Measurements from ENCODE around the gene TRIM13. TPM values are rescaled to one million over a fixed set of nuclear protein-coding genes. Genes with fewer than 3 reads are reported as not detected.
A peak's percentile ranks its signal among the peaks of the same experiment; 100 is the strongest.

The TRIM13 gene
- total RNA-seq, 1 donor from 2014 or later = 13.4 TPM

DNA sequence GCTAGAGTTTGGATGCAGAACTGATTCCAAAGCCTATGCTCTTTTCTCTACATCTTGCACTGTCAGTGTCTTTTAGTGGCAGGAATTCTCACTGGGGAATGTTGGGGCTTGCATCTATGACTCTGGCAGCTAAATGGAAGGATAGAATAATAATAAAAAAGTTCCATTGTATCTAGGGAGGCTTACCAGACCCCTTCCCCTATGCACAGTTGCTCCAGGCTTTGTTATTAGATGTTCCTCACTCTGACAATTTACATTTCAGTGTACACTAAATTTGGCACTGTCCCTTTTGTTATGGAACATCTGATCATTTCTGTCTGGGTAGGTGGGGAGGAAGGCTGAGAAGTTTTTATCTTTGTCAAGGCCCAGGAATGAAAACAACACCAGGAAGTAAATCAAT lies 3.7 kb upstream of the TRIM13 start:
- no peaks in the 10 kb centered on the region for H3K36me3 ChIP-seq
- TF ChIP-seq, protein P1, sequence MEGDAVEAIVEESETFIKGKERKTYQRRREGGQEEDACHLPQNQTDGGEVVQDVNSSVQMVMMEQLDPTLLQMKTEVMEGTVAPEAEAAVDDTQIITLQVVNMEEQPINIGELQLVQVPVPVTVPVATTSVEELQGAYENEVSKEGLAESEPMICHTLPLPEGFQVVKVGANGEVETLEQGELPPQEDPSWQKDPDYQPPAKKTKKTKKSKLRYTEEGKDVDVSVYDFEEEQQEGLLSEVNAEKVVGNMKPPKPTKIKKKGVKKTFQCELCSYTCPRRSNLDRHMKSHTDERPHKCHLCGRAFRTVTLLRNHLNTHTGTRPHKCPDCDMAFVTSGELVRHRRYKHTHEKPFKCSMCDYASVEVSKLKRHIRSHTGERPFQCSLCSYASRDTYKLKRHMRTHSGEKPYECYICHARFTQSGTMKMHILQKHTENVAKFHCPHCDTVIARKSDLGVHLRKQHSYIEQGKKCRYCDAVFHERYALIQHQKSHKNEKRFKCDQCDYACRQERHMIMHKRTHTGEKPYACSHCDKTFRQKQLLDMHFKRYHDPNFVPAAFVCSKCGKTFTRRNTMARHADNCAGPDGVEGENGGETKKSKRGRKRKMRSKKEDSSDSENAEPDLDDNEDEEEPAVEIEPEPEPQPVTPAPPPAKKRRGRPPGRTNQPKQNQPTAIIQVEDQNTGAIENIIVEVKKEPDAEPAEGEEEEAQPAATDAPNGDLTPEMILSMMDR (IDR thresholded peaks at IDR 0.05) = no peak
- H3K27ac ChIP-seq = no peak overlapping the region
- H3K4me3 ChIP-seq = no peak overlapping the region
- peaks cover 3 to 8% of the 10 kb centered on the region in 2 donors for H3K4me1 ChIP-seq
- intact Hi-C loops (cut with DNase I) = no loop called here
- no peaks in the 10 kb centered on the region for H3K9me3 ChIP-seq
- H3K27me3 ChIP-seq = no peaks in the 10 kb centered on the region
- no peak for DNase-seq (ENCODE audit: low spot score in 2 of 2)

DNA sequence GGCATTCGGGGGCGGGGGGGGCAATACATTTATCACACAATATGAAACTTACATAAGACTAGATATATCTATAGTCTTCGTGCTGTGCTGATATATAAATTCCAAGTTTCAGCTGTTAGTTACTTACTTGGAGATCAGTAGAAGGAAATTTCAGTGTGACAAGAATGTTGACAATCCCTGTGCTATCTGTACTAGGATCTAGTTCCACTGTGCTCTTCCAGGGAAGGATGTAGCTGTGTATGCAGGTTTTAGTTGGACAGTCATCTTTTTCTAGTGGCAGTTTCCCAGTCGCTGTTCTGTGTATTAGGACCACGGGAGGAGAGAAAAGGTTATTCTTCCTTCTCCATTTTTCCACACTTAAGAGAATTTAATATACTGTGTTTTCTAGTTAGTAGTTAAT lies 3.2 kb upstream of the TRIM13 start:
- Histone ChIP-seq H3K4me3 (no peak overlapping the region), H3K27ac (no peak overlapping the region), H3K36me3 (peaks cover 0 to 3% of the 10 kb centered on the region in 2 donors), H3K27me3 (no peaks in the 10 kb centered on the region), H3K4me1 (peaks cover 8 to 11% of the 10 kb centered on the region in 2 donors), H3K9me3 (no peaks in the 10 kb centered on the region)
- DNase-seq (ENCODE audit: low spot score in 2 of 2) = no peak
- intact Hi-C loops (cut with DNase I) = no loop called here
- TF ChIP-seq, protein P1 (IDR thresholded peaks at IDR 0.05) = no peak

DNA sequence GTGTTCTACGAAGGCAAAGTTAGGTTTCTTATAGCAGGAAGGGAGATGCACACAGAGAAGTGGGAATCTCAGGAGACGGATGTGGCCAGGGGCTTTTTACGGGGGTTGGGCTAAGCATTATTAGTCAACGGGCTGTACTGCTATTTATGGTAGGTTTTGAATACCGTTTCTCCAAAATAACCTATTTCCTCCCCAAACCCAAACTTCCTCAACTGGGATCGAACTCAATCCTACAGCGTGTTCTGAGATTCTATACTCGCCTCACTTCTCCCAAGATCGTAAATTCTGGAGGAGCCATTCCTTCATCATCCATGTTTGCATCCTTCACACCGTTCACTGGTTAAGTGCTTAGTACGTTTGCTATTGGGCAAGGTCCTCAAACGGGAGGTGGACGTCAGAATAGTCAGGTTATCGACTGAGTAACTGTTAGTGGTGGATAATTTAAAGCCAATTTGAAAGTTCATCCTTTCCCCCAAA lies 1.2 kb upstream of the TRIM13 start:
- Histone ChIP-seq H3K27me3 (no peaks in the 10 kb centered on the region), H3K4me3 (peak overlapping the region; percentile 96 to 99), H3K9me3 (no peaks in the 10 kb centered on the region), H3K4me1 (peaks cover 10 to 26% of the 10 kb centered on the region in 2 donors), H3K27ac (peak overlapping the region; percentile 98 to 99), H3K36me3 (peaks cover 3 to 13% of the 10 kb centered on the region in 2 donors)
- DNase-seq (ENCODE audit: low spot score in 2 of 2) = no peak
- intact Hi-C loops (cut with DNase I) = loop anchor here (1.0 to 5.0 kb wide), 6 partner anchors 59 to 915 kb away; partner anchors contain the start of genes KPNA3 and SPRYD7
- TF ChIP-seq, protein P1 (IDR thresholded peaks at IDR 0.05) = no peak

DNA sequence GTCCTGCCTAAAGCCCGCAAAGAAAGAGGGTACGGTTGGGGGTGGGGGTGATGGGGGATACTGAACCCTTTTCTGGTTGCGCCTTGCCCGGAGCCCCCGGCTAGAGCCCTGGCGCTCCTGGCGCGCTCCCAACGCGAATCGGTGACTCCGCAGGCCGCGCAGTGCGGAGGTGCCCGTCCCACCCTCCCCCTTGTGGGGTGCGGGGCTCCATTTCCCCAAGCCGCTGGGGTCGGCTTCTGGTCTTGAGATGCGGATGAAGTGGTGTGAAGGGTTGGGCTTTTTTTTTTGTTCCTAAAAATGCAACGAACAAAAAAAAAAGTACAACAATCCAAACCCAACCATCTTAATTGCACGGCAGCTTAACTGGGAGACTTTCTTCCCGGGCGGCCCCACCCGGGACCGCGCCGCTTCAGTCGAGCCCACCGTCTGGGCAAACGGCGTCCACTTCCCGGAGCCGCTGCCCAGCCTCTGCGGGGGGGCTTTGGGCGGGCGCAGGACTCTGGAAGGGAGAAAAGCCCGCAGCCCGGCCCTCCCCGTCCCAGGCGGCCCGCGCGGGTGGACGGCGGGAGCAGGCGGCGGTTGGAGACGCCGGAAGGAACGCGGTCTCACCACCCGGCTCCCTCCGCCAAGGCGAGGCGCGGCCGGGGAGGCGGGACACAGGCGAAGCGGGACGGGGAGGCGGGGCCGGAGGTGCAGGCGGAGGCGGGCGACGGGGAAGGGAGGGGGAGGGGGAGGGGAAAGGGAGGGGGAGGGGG lies 504 bp upstream of the TRIM13 start:
- intact Hi-C loops (cut with DNase I) = loop anchor here (1.0 to 5.0 kb wide), 6 partner anchors 60 to 914 kb away; partner anchors contain the start of genes KPNA3 and SPRYD7
- Histone ChIP-seq H3K4me1 (peaks cover 13 to 33% of the 10 kb centered on the region in 2 donors), H3K27me3 (no peaks in the 10 kb centered on the region), H3K9me3 (no peaks in the 10 kb centered on the region), H3K4me3 (peak overlapping the region; percentile 96 to 99), H3K36me3 (peaks cover 3 to 14% of the 10 kb centered on the region in 2 donors), H3K27ac (peak overlapping the region; percentile 98 to 99)
- peak; percentile 76 to 96 for DNase-seq (ENCODE audit: low spot score in 2 of 2)
- TF ChIP-seq, protein P1 (IDR thresholded peaks at IDR 0.05) = no peak

DNA sequence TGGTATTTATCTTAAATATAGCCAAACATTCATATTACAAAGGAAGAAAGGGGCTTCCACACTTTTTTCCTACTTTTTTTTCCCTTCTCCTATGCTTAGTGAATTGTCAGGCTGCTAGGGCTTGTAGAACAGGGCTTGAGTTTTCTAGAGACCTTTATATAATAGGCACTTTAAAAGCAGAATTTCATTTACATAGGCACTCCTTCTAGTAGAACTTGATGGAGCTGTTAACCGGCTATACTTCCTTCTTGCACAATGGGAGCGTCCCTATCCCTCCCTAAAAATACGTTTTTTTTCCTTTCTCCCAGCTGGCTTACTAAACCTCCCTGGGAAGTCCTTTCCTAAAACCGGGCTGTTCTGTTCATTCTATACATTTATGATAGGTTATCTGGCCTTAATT lies 1.1 kb downstream of the TRIM13 start:
- TF ChIP-seq, protein P1 (IDR thresholded peaks at IDR 0.05) = no peak
- Histone ChIP-seq H3K27ac (peak overlapping the region; percentile 99 to 100), H3K9me3 (no peaks in the 10 kb centered on the region), H3K4me1 (peaks cover 13 to 44% of the 10 kb centered on the region in 2 donors), H3K36me3 (peaks cover 3 to 14% of the 10 kb centered on the region in 2 donors), H3K4me3 (peak overlapping the region; percentile 83 to 99), H3K27me3 (no peaks in the 10 kb centered on the region)
- intact Hi-C loops (cut with DNase I) = loop anchor here (1.0 to 5.0 kb wide), 3 partner anchors 84 to 534 kb away; no protein-coding TSS in a partner anchor
- DNase-seq (ENCODE audit: low spot score in 2 of 2) = no peak

Data from ascending aorta (tissue), 2 donors.